Coronary artery (tissue), 2 donors: ENCODE measurements around the gene PLCH1.

Experiments used
- DNase-seq: peaks from one replicate; pipeline ENCODE4 v3.0.0-alpha.2; 2017; ENCODE audit warnings: low spot score
- H3K27ac ChIP-seq, 2 donors: fragments of 200-600 bp; sonication (generic); one replicate each; pipeline ENCODE4 v1.5.1; 2016 to 2019
- H3K4me3 ChIP-seq: fragments of 200-600 bp; sonication (generic); 2 replicates; pipeline ENCODE4 v1.5.1; 2016; ENCODE audit warnings: mild to moderate bottlenecking, moderate library complexity
- CTCF ChIP-seq: fragments of 200-600 bp; sonication (generic); IDR thresholded peaks from one replicate; pipeline ENCODE4 v1.5.1; 2019; ENCODE audit warnings: antibody characterized with exemption

Gene PLCH1

GRCh38 chr3:155746703-155747102 lies 1.8 kb upstream of the PLCH1 start:
- H3K4me3 ChIP-seq = no peak overlapping the region
- H3K27ac ChIP-seq = no peak overlapping the region
- TF ChIP-seq CTCF = no peak
- DNase-seq = no peak

GRCh38 chr3:155745795-155746550 lies 1.1 kb upstream of the PLCH1 start:
- Histone ChIP-seq H3K27ac (no peak overlapping the region), H3K4me3 (peak overlapping the region; percentile 75)
- no peak for DNase-seq
- TF ChIP-seq CTCF = no peak

DNA sequence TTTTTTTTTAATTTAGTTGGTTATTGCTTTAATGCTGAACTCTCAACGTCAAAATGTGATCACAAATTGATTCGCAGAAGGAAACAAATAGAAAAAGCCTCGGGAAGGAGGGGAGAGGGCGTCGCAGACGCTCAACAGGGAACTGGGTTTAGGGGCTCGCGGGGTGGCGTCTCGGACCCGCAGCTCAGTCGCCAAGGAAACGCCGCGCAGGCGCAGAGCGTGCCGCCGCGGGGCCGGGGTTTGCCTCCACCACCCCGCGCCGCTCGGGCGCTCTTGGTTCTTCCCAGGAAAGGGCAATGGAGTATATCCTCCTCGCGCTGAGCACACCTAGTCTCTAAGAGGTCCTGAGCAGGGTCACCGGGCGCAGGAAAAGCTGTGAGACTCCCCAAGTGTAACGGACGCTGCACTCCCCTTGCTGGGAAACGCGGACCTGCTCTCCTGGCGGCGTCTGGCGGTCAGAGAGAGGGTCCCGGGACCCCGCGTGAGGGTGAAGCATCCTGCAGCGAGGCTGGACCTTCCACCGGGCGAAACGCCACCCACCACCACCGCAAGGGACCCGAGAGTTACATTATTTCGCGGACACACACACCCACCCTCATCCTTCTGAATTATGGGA lies 753 bp downstream of the PLCH1 start:
- no peak for TF ChIP-seq CTCF
- Histone ChIP-seq H3K4me3 (peak overlapping the region; percentile 75), H3K27ac (no peak overlapping the region)
- DNase-seq = no peak

- no peak overlapping the region for H3K27ac ChIP-seq
- no peak for TF ChIP-seq CTCF
- DNase-seq = no peak
- H3K4me3 ChIP-seq = peak overlapping the region; percentile 75
Measured at GRCh38 chr3:155743606-155744005, 1.3 kb downstream of the PLCH1 start.

GRCh38 chr3:155742349-155742965 lies 2.4 kb downstream of the PLCH1 start:
- Histone ChIP-seq H3K27ac (no peak overlapping the region), H3K4me3 (no peak overlapping the region)
- no peak for DNase-seq
- TF ChIP-seq CTCF = no peak

DNA sequence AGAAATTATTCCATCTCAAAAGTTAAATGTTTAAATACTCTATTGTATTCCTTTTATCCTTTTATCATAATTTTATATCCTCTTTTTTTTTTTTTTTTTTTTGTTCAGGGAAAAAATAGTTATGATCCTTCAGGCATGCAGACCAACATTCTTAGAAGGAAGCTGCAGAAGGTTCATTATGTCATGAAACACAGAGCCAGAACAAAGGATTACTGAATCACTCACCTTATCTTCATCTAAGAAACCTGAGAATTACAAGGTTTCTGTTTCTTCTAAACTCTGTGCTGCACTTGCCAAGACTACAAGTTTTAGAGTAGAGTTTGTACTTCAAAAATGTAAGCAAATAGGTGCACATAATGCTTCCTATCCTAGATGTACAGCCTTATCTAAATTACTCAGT lies 3.3 kb downstream of the PLCH1 start:
- DNase-seq = no peak
- TF ChIP-seq CTCF = no peak
- Histone ChIP-seq H3K4me3 (no peak overlapping the region), H3K27ac (no peak overlapping the region)
